SK-N-MC (cell line): ENCODE data around the gene TANGO2.

Experiments used
- EZH2 ChIP-seq: fragments of 200-600 bp; sonication (generic); IDR thresholded peaks from one replicate; pipeline ENCODE4 v1.6.1; 2017; ENCODE audit warnings: antibody characterized with exemption
- FOXP2 ChIP-seq: optimal IDR thresholded peaks from 2 replicates; pipeline ENCODE3; 2011; ENCODE audit warnings: mild to moderate bottlenecking, moderate library complexity; ENCODE audit not compliant: insufficient read depth; ENCODE audit errors: extremely low read length, control extremely low read depth
- POLR2AphosphoS5 ChIP-seq: IDR thresholded peaks from 2 replicates; pipeline ENCODE4 v1.6.1; 2012; ENCODE audit warnings: mild to moderate bottlenecking, low read depth, low read length, borderline replicate concordance

GRCh38 chr22:19986410-19987341 lies 34.2 kb upstream of the TANGO2 start:
- TF ChIP-seq EZH2: no peak
- no peak; the same call in 1 of the 2 replicates for TF ChIP-seq POLR2AphosphoS5
- TF ChIP-seq FOXP2: no peak
